Activated naive CD4-positive, alpha-beta T cell treated with anti-CD3 and anti-CD28 coated beads for 36 hours (primary cell): Measurements from ENCODE around the gene USF2. TPM values are rescaled to one million over a fixed set of nuclear protein-coding genes. Genes with fewer than 3 reads are reported as not detected.
A peak's percentile ranks its signal among the peaks of the same experiment; 100 is the strongest.
"Not testable (repeated sequence)": the region's sequence is repeated elsewhere in the genome, so short reads cannot be mapped to it uniquely, and the experiment has no call there.

Source experiments
- CTCF ChIA-PET: fragments of 350-600 bp; sonication (Branson Sonifier 250); formaldehyde crosslinking; loops from one replicate; lab custom pipeline; 2021; ENCODE audit warnings: antibody characterized with exemption; lab: Charles Lee
- DNase-seq: peaks from one replicate; pipeline ENCODE4 v3.0.0-alpha.2; 2020
- H3K27ac Mint-ChIP-seq: one replicate; pipeline ENCODE4 v1.8.0; 2021; ENCODE audit warnings: mild to moderate bottlenecking, mixed read lengths
- H3K27me3 Mint-ChIP-seq: one replicate; pipeline ENCODE4 v1.8.0; 2021; ENCODE audit warnings: low read depth, mixed read lengths
- H3K36me3 Mint-ChIP-seq: one replicate; pipeline ENCODE4 v1.8.0; 2021; ENCODE audit warnings: low read depth, mixed read lengths
- H3K4me1 Mint-ChIP-seq: one replicate; pipeline ENCODE4 v1.8.0; 2021; ENCODE audit warnings: low read depth, mixed read lengths
- H3K4me3 Mint-ChIP-seq: one replicate; pipeline ENCODE4 v1.8.0; 2021; ENCODE audit warnings: mild to moderate bottlenecking, moderate library complexity, mixed read lengths
- H3K9me3 Mint-ChIP-seq: one replicate; pipeline ENCODE4 v1.8.0; 2021; ENCODE audit warnings: mixed read lengths
- intact Hi-C: fragments of 100-400 bp; cut with micrococcal nuclease; formaldehyde crosslinking; loops from one replicate; pipeline ENCODE4 v1.15.1; 2023
- total RNA-seq, 2 experiments: library from RNA; stranded (reverse); gene quantifications; one replicate each; pipeline ENCODE4 v1.2.3, GENCODE V29; 2021

The USF2 gene
- total RNA-seq, 2 experiments from 2014 or later: 136 to 144 TPM

DNA sequence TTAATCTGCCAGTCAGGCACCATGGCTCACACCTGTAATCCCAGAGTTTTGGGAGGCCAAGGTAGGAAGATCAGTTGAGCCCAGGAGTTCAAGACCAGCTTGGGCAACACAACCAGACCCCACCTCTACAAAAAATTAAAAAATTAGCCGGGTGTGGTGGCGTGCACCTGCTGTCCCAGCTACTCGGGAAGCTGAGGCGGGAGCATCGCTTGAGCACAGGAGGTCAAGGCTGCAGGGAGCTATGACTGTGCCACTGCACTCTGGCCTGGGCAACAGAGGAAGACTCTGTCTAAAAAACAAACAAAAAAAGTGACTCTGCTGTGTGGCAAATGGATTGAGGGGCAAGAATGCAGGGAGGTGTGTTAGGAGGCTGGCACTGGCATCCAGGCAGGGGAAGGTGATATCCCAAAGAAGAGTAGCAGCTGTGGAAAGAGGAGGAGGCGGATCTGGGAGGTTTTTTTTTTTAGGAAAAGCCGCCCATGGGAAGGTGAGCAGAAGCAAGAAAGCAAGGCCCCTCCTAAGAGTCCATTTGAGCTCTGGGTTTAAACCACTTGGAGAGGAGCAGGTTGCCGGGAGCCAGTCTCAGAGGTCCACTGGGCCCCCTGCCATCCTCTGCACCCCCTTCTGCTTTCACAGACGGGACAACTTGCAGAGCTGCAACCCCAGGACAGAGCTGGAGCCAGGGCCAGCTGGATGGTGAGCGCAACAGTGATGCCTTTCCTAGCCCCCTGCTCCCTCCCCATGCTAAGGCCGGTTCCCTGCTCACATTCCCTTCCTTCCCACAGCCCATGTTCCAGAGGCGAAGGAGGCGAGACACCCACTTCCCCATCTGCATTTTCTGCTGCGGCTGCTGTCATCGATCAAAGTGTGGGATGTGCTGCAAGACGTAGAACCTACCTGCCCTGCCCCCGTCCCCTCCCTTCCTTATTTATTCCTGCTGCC is 15.7 kb downstream of the USF2 start:
- no peaks in the 10 kb centered on the region for H3K9me3 Mint-ChIP-seq

GRCh38 chr19:35285095-35285449 is 16.3 kb downstream of the USF2 start:
- Mint-ChIP-seq H3K4me3 (no peak overlapping the region), H3K9me3 (no peaks in the 10 kb centered on the region), H3K27ac (no peak overlapping the region), H3K36me3 (no peaks in the 10 kb centered on the region), H3K27me3 (peaks cover 16% of the 10 kb centered on the region), H3K4me1 (peaks cover 4% of the 10 kb centered on the region)
- CTCF ChIA-PET: interaction anchor here (0.9 kb wide), 1 partner anchor 68 kb away, joined by 3 read pairs; no protein-coding TSS in a partner anchor
- no peak for DNase-seq
- intact Hi-C loops: no loop called here

More for the DNA sequence above, 15.7 kb downstream of the USF2 start:
- Mint-ChIP-seq H3K36me3 (no peaks in the 10 kb centered on the region), H3K4me3 (no peak overlapping the region), H3K27me3 (peaks cover 16% of the 10 kb centered on the region), H3K4me1 (peaks cover 4% of the 10 kb centered on the region), H3K27ac (no peak overlapping the region)
- no peak for DNase-seq
- CTCF ChIA-PET: interaction anchor here (0.9 to 1.1 kb wide), 2 partner anchors 12 to 68 kb away, joined by 3 read pairs; no protein-coding TSS in a partner anchor
- intact Hi-C loops: no loop called here

DNA sequence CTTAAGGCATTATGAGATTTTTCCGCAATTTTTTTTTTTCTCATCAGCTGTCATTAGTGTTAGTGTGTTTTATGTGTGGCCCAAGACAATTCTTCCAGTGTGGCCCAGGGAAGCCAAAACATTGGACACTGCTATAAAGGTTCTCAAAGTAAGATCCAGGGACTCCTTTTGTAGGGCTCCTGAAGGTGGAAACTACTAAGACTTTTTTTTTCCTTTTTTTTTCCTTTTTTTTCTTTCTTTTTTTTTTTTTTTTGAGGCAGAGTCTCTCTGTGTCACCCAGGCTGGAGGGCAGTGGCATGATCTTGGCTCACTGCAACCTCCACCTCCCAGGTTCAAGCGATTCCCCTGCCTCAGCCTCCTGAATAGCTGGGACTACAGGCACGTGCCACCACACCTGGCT is 16.7 kb downstream of the USF2 start:
- not testable (repeated sequence) for H3K9me3 Mint-ChIP-seq

GRCh38 chr19:35286101-35286500 is 17.3 kb downstream of the USF2 start:
- H3K27me3 Mint-ChIP-seq: peaks cover 16% of the 10 kb centered on the region
- intact Hi-C loops, H3K4me3 Mint-ChIP-seq, H3K36me3 Mint-ChIP-seq, H3K4me1 Mint-ChIP-seq, H3K9me3 Mint-ChIP-seq, H3K27ac Mint-ChIP-seq, CTCF ChIA-PET: not testable (repeated sequence)
- DNase-seq: peak; percentile 29

More for the DNA sequence above, 16.7 kb downstream of the USF2 start:
- H3K27ac Mint-ChIP-seq, H3K4me1 Mint-ChIP-seq, H3K4me3 Mint-ChIP-seq, intact Hi-C loops, DNase-seq, H3K36me3 Mint-ChIP-seq: not testable (repeated sequence)
- CTCF ChIA-PET: interaction anchor here (0.9 kb wide), 1 partner anchor 67 kb away, joined by 3 read pairs; no protein-coding TSS in a partner anchor
- H3K27me3 Mint-ChIP-seq: peaks cover 16% of the 10 kb centered on the region

GRCh38 chr19:35287713-35288112 is 19.0 kb downstream of the USF2 start:
- H3K27me3 Mint-ChIP-seq: peaks cover 12% of the 10 kb centered on the region
- no peaks in the 10 kb centered on the region for H3K36me3 Mint-ChIP-seq
- intact Hi-C loops: no loop called here
- H3K27ac Mint-ChIP-seq: no peak overlapping the region
- no peaks in the 10 kb centered on the region for H3K4me1 Mint-ChIP-seq
- H3K9me3 Mint-ChIP-seq: no peaks in the 10 kb centered on the region
- CTCF ChIA-PET: no interaction called here
- H3K4me3 Mint-ChIP-seq: no peak overlapping the region
- DNase-seq: no peak

GRCh38 chr19:35288331-35288730 is 19.6 kb downstream of the USF2 start:
- Mint-ChIP-seq H3K4me3 (no peak overlapping the region), H3K4me1 (no peaks in the 10 kb centered on the region), H3K27me3 (peaks cover 6% of the 10 kb centered on the region), H3K27ac (no peak overlapping the region), H3K36me3 (no peaks in the 10 kb centered on the region), H3K9me3 (no peaks in the 10 kb centered on the region)
- DNase-seq: no peak
- CTCF ChIA-PET: no interaction called here
- intact Hi-C loops: no loop called here

DNA sequence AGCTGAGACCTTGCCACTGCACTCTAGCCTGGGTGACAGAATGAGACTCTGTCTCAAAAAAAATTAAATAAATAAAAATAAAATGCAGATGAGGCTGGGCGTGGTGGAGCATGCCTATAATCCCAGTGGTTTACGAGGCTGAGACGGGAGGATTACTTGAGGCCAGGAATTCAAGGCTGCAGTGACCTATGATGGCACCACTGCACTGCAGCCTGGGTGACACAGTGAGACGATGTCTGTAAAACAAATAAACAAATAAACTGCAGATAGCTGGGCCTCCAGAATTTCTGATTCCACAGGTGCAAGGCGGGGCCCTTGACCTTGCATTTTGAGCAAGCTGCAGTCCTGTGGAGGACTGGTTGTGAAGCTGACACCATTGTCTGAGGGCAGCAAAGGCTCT is 20.1 kb downstream of the USF2 start:
- no peak for DNase-seq
- intact Hi-C loops: no loop called here
- CTCF ChIA-PET: no interaction called here
- peaks cover 4% of the 10 kb centered on the region for H3K27me3 Mint-ChIP-seq
- no peaks in the 10 kb centered on the region for H3K4me1 Mint-ChIP-seq
- no peak overlapping the region for H3K27ac Mint-ChIP-seq
- no peaks in the 10 kb centered on the region for H3K36me3 Mint-ChIP-seq
- no peak overlapping the region for H3K4me3 Mint-ChIP-seq
- no peaks in the 10 kb centered on the region for H3K9me3 Mint-ChIP-seq

- no peak overlapping the region for H3K4me3 Mint-ChIP-seq
- no peaks in the 10 kb centered on the region for H3K27me3 Mint-ChIP-seq
- peaks cover under 1% of the 10 kb centered on the region for H3K4me1 Mint-ChIP-seq
- intact Hi-C loops: no loop called here
- H3K27ac Mint-ChIP-seq: no peak overlapping the region
- CTCF ChIA-PET: interaction anchor here (1.4 kb wide), 1 partner anchor 204 kb away, joined by 3 read pairs; no protein-coding TSS in a partner anchor
- no peaks in the 10 kb centered on the region for H3K9me3 Mint-ChIP-seq
- no peak for DNase-seq
- no peaks in the 10 kb centered on the region for H3K36me3 Mint-ChIP-seq
These were observed 21.8 kb downstream of the USF2 start for GRCh38 chr19:35290381-35291127.

DNA sequence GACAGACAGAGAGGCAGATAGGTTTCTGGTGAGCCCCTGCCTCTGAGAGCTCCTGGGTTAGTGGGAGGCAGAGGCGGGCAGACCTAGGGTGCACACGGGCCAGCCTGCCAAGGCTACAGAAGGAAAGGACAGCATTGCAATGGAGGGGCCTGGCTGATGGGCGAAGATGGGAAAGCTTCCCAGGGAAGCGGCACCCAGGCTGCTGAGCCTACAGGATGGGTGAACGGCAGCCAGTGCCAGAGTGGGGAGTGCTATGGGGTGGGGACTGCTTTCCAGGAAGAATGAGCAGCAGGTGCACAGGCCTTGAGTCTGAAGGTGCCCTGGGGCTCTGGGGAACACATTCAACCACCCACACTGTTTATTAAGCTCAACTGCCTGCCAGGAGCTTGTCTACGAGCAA is 22.5 kb downstream of the USF2 start:
- intact Hi-C loops: no loop called here
- H3K27ac Mint-ChIP-seq: no peak overlapping the region
- H3K9me3 Mint-ChIP-seq: no peaks in the 10 kb centered on the region
- no peak for DNase-seq
- H3K36me3 Mint-ChIP-seq: no peaks in the 10 kb centered on the region
- CTCF ChIA-PET: interaction anchor here (1.4 kb wide), 1 partner anchor 204 kb away, joined by 3 read pairs; no protein-coding TSS in a partner anchor
- H3K4me3 Mint-ChIP-seq: no peak overlapping the region
- peaks cover 8% of the 10 kb centered on the region for H3K4me1 Mint-ChIP-seq
- H3K27me3 Mint-ChIP-seq: no peaks in the 10 kb centered on the region

DNA sequence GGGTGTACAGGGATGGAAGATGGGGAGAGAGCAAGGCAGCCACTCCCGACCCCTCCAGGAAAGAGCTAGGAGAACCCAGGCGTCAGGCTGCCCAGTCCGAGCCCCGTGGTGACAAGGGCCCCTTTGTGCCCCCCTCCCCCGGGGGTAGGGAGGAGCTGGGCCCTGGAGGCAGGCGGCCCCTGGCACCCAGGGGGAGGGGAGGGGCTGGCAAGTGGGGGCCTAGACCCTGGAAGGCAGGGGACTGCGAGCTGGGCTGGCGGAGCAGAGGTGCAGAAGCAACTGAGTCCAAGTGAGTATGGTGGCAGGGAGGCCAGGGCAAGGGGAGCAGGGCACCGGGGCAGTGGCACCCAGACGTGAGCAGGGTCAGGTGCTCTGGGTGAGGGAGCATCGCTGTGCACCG is 23.2 kb downstream of the USF2 start, which contains the start of gene MAG:
MAG (plus strand) TSS at position 246 of the 400 bp plus-strand sequence. CDS start 3,248 bp downstream, outside the sequence.
- Mint-ChIP-seq H3K27ac (no peak within 1 kb of the TSS), H3K27me3 (no peaks in the 10 kb centered on the region), H3K9me3 (no peaks in the 10 kb centered on the region), H3K4me3 (no peak within 1 kb of the TSS), H3K36me3 (no peaks in the 10 kb centered on the region), H3K4me1 (peaks cover 8% of the 10 kb centered on the region)
- intact Hi-C loops: no loop called here
- CTCF ChIA-PET: no interaction called here
- DNase-seq: no peak

- no peak for DNase-seq
- intact Hi-C loops: no loop called here
- no peaks in the 10 kb centered on the region for H3K9me3 Mint-ChIP-seq
- H3K27me3 Mint-ChIP-seq: no peaks in the 10 kb centered on the region
- CTCF ChIA-PET: no interaction called here
- no peak overlapping the region for H3K4me3 Mint-ChIP-seq
- H3K4me1 Mint-ChIP-seq: peaks cover 8% of the 10 kb centered on the region
- H3K36me3 Mint-ChIP-seq: no peaks in the 10 kb centered on the region
- H3K27ac Mint-ChIP-seq: no peak overlapping the region
These were observed 23.9 kb downstream of the USF2 start for GRCh38 chr19:35292421-35293362.
